AG09309 (cell line): ENCODE measurements around the gene VAMP8.
A peak's percentile ranks its signal among the peaks of the same experiment; 100 is the strongest.

ENCODE experiments used
- DNase-seq: peaks from one replicate; pipeline ENCODE4 v3.0.0-alpha.2; 2010; ENCODE audit warnings: low read depth
- H3K4me3 ChIP-seq: 2 replicates; pipeline ENCODE4 v1.5.1; 2011; ENCODE audit warnings: mild to moderate bottlenecking, low read depth, low read length, moderate library complexity; ENCODE audit not compliant: control insufficient read depth
- CTCF ChIP-seq: IDR thresholded peaks from 2 replicates; pipeline ENCODE4 v1.5.1; 2011; ENCODE audit warnings: mild to moderate bottlenecking, low read depth, low read length, inconsistent platforms; ENCODE audit not compliant: insufficient read depth, control insufficient read depth; ENCODE audit errors: missing control alignments

VAMP8 gene

GRCh38 chr2:85580206-85580605 lies 2.8 kb downstream of the VAMP8 start:
- no peak for TF ChIP-seq CTCF
- no peak overlapping the region for H3K4me3 ChIP-seq
- DNase-seq, result no peak

GRCh38 chr2:85582492-85582891 lies 5.1 kb downstream of the VAMP8 start:
- no peak overlapping the region for H3K4me3 ChIP-seq
- DNase-seq, result no peak
- no peak for TF ChIP-seq CTCF

GRCh38 chr2:85583667-85584353 lies 6.4 kb downstream of the VAMP8 start:
- DNase-seq, result no peak
- no peak for TF ChIP-seq CTCF
- peak overlapping the region; percentile 45 for H3K4me3 ChIP-seq

- no peak for DNase-seq
- TF ChIP-seq CTCF, result no peak
- H3K4me3 ChIP-seq, result peak within 1 kb of the TSS; percentile 54
Measured at GRCh38 chr2:85584354-85584856, 7.0 kb downstream of the VAMP8 start, which contains the start of gene VAMP5. Gene VAMP5, plus strand, starts transcription at chr2:85584431. Its CDS starts 60 bp downstream, at chr2:85584491.

- H3K4me3 ChIP-seq, result peak overlapping the region; percentile 54
- no peak for TF ChIP-seq CTCF
Measured at GRCh38 chr2:85584857-85585780, 7.7 kb downstream of the VAMP8 start.

GRCh38 chr2:85585781-85586105 lies 8.4 kb downstream of the VAMP8 start:
- no peak for DNase-seq
- H3K4me3 ChIP-seq, result peak overlapping the region; percentile 54; the same call in 1 of the 2 replicates
- no peak for TF ChIP-seq CTCF

More at GRCh38 chr2:85584857-85585780, 7.7 kb downstream of the VAMP8 start:
- DNase-seq, result no peak
